Measurements from ENCODE around the gene TMEM120B.

GRCh38 chr12:121825041-121825523 is 112.5 kb downstream of the TMEM120B start:
- TF ChIP-seq CTCF (IDR thresholded peaks at IDR 0.05; ENCODE audit: borderline replicate concordance, extremely low read depth, low read length, poor library complexity, severe bottlenecking) = no peak
- no peak for TF ChIP-seq EZH2 (IDR thresholded peaks at IDR 0.05; ENCODE audit: borderline replicate concordance, low read depth, low read length, severe bottlenecking)

Measured in DND-41 (cell line).